ENCODE results near the gene DLGAP3.
A peak's percentile ranks its signal among the peaks of the same experiment; 100 is the strongest.

Gene DLGAP3

GRCh38 chr1:34870395-34870794 lies 59.1 kb downstream of the DLGAP3 start:
- no peak for TF ChIP-seq CTCF (IDR thresholded peaks at IDR 0.05; ENCODE audit: extremely low read depth, missing control alignments)
- DNase-seq (ENCODE audit: low spot score): no peak

GRCh38 chr1:34869760-34870159 lies 59.7 kb downstream of the DLGAP3 start:
- no peak for DNase-seq (ENCODE audit: low spot score)
- no peak for TF ChIP-seq CTCF (IDR thresholded peaks at IDR 0.05; ENCODE audit: extremely low read depth, missing control alignments)

- no peak for TF ChIP-seq CTCF (IDR thresholded peaks at IDR 0.05; ENCODE audit: extremely low read depth, missing control alignments)
- no peak for DNase-seq (ENCODE audit: low spot score)
Measured at GRCh38 chr1:34868230-34869049, 61.0 kb downstream of the DLGAP3 start.

- no peak for TF ChIP-seq CTCF (IDR thresholded peaks at IDR 0.05; ENCODE audit: extremely low read depth, missing control alignments)
- no peak for DNase-seq (ENCODE audit: low spot score)
Measured at GRCh38 chr1:34867415-34867814, 62.0 kb downstream of the DLGAP3 start.

- no peak for TF ChIP-seq CTCF (IDR thresholded peaks at IDR 0.05; ENCODE audit: extremely low read depth, missing control alignments)
Measured at GRCh38 chr1:34866762-34867109, 62.7 kb downstream of the DLGAP3 start.

GRCh38 chr1:34865981-34866761 lies 63.3 kb downstream of the DLGAP3 start:
- TF ChIP-seq CTCF (IDR thresholded peaks at IDR 0.05; ENCODE audit: extremely low read depth, missing control alignments): peak; percentile 86
- peak; percentile 93 for DNase-seq (ENCODE audit: low spot score)

More at GRCh38 chr1:34866762-34867109, 62.7 kb downstream of the DLGAP3 start:
- DNase-seq (ENCODE audit: low spot score): peak; percentile 22

- DNase-seq (ENCODE audit: low spot score): no peak
Measured at GRCh38 chr1:34865573-34865972, 63.9 kb downstream of the DLGAP3 start.

More at GRCh38 chr1:34865573-34865972, 63.9 kb downstream of the DLGAP3 start:
- TF ChIP-seq CTCF (IDR thresholded peaks at IDR 0.05; ENCODE audit: extremely low read depth, missing control alignments): no peak
